CMK (cell line): ENCODE results near the gene CNGA2.
"Not testable (repeated sequence)": the region's sequence is repeated elsewhere in the genome, so short reads cannot be mapped to it uniquely, and the experiment has no call there.

ENCODE experiments used
- DNase-seq: peaks from one replicate; pipeline ENCODE4 v3.0.0-alpha.2; 2010; ENCODE audit warnings: low read depth

The CNGA2 gene

DNA sequence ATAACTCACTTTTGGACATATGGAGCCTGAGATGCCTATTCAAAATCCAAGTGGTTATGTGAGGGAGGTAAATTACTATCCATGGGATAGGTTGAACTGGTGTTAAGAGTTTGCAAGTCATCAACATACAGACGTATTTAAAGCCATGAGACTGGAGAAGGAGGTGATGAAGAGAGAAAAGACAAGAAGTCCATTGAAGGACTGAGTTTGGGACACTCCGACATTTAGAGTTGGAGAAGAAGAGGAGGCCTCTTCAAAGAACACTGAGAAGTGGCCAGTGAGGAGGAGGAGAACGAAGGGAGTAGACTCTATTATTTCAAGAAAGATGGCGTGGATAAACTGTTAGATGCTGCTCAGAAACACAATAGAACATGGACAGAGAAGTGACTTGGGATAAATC, at the start of gene CNGA2:
TSS of gene CNGA2 (plus strand) at position 301 of the 400 bp plus-strand sequence. CDS start 3,738 bp downstream, outside the sequence.
- no peak for DNase-seq

DNA sequence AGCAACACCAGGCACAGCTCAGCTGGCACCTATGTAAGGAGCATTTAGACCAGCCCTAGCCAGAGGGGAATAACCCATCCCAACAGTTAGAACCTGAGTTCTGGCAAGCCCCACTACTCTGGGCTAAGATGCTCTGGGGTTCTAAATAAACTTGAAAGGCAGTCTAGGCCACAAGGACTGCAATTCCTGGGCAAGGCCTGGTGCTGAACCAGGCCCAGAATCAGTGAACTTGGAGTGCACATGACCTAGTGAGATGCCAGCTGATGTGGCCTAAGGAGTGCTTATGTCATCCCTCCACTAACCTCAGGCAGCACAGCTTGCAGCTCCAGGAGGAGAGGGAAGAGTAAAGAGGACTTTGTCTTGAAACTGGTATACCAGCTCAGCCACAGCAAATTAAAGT, 46.9 kb upstream of the CNGA2 start:
- DNase-seq = no peak

DNA sequence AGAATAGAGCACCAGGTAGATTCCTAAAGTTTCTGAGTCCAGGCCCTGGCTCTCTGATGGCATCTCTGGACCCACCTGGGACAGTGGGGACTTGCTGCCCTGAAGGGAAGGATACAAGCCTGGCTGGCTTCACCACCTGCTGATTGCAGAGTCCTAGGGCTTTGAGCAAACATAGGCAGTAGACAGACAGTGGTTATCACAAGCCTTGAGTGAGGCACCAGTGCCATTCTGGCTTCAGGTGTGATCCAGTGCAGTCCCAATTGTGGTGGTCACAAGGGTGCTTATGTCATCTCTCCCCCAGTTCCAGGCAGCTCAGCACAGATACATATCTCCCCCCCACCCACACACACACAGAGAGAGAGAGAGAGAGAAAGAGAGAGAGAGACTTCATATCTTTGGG, 45.9 kb upstream of the CNGA2 start:
- DNase-seq = no peak

DNA sequence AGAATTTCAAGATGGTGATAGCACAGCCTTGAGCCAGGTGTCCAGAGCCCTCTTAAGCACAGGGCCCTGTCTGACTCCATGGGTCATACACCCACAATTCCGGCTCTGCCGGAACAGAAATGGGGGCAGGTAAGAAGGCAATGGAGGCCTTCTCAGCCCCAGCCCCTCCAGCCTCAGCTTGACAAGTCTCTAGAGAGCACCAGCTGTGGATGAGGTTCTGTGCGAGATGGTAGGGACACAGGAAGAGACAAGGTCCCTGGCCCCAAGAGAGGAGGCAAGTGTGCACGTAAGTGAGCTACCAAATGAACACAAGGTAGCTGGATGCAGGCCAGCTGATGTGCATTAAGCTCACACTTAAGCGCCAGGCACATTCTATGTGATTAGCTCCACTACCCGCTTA, 41.7 kb upstream of the CNGA2 start:
- no peak for DNase-seq

DNA sequence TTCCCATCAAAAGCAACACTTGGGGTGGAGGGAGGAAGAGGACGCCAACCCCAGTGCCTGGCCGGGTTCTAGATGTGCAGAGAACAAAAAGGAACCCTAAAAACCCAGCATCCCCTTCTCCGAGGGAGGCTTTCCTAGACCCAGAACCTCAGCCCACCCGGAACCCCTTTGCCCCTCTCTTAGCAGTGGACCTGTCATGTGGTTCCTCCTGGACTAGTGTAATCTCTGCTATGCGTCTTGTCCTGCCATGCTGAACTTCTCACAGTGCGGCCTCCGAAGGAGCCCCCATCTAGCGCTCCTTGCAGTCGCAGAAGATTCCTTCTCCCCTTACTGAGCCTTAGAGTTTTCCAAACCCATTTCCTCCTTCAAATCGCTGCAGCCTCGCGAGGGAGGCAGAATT, 40.4 kb upstream of the CNGA2 start:
- no peak for DNase-seq

GRCh38 chrX:151694661-151695582, 39.6 kb upstream of the CNGA2 start, which contains the start of gene PRRG3:
Gene PRRG3, plus strand, starts transcription at chrX:151695458. Its CDS starts 3,357 bp downstream, at chrX:151698815.
- no peak for DNase-seq

DNA sequence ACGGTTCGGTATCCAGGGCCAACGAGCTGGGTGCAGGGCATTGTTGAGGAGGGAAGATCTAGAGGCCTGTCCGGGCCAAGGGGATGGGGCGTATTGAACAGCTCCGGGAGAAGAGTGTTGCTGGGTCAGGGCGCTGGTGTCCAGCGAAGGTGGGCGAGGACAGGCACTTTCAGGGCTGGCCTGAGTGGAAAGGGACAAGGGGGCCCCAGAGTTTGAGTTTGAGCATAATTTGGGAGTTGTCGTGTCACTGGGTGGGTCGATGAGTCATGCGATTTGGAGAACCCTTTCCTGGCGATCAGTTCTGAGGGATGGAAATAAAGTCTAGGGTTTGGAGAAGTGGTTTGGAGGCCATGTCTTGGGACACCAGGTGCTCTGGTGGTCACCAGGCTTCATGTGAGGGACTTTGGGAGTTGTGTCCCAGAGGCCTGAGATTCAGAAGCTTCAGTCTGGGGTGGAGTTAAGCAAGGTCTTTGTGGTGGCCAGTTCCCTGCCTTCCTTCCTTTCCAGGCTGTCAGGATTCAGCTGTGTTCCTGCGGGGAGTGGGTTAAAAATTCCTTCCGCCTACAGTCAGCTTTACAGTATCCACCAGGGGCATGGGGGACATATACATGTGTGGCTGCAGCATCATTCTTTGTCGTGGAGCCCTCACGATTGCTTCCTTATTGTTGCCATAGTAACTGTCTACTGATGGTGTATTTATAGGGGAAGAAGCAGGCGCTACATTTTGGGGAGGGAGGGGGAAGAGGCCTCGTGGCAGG, 38.8 kb upstream of the CNGA2 start:
- DNase-seq = no peak

GRCh38 chrX:151697082-151697481, 37.5 kb upstream of the CNGA2 start:
- DNase-seq = not testable (repeated sequence)

- DNase-seq = no peak
These were observed 37.0 kb upstream of the CNGA2 start for GRCh38 chrX:151697522-151697921.

DNA sequence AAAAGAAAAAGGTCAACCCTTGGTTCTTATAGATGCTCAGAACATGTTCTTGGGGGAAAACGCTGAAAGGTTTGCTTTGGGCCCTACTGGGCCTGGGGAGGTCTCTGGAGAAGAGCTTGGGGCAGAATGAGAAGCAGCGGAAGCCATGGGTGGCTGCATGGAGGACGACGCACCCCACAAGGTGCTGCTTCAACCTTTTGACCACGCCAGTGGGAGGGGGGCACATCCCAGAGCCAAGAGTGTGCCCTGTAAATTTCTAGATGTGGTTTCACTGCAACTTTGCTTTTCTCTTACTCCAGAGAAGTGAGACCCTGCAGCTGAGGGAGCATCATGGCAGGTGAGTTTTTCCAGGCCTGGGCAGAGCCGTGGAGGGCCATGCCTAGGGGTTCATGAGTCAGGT, 36.1 kb upstream of the CNGA2 start:
- DNase-seq = no peak

GRCh38 chrX:151699746-151700145, 34.8 kb upstream of the CNGA2 start:
- no peak for DNase-seq

DNA sequence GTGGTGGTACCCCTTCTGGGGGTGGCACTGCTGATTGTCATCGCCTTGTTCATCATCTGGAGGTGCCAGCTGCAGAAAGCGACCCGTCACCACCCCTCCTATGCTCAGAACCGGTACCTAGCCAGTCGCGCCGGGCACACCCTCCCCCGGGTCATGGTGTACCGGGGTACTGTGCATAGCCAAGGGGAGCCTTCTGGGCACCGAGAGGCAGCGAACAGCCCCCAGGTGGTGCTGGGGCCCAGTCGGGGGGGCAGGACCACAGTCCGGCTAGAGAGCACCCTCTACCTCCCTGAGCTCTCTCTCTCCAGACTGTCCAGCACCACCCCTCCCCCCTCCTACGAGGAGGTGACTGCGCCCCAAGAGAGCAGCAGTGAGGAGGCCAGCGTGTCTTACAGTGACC, 34.0 kb upstream of the CNGA2 start:
- DNase-seq = no peak

DNA sequence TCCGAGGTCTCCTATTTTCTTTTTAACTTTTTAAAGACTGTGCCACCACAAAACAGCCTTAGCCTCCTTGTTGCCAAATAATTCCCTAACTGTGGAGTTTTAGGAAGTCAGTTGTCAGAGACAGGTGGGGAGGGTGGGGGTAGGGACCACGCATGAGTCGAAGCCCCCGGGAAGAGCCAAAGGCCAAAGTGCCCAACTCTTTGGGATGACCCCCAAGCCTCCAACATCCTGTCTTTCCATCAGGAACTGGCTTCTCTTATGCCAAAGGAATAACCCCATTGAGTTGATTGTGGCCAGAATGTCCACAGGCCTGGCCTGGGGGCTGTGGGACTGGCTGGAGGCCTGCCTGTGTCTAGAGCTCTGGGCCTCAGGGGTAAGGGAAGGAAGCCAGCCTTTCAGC, 33.5 kb upstream of the CNGA2 start:
- DNase-seq = no peak

GRCh38 chrX:151701531-151701930, 33.0 kb upstream of the CNGA2 start:
- DNase-seq = no peak

GRCh38 chrX:151702026-151702714, 32.4 kb upstream of the CNGA2 start:
- DNase-seq = no peak

GRCh38 chrX:151702741-151703340, 31.7 kb upstream of the CNGA2 start:
- no peak for DNase-seq

DNA sequence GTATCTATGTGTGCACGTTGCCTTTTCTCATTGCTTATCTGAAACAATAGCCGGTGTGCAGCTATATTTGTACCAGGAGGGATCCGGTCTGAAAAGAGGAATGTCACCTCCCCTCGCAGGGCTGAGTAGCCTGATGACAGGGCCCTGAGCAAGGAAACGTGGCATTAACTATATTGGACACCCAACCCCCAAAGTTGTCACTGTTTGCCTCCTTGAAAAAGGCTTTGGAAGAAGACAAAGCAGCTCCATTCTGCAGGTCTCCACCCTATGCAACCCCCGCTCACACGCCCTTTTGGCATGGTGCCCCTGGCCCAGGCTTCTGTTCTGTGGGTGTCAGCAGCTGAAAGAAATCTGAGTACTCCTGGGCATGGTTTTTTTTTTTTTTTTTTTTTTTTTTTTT, 31.1 kb upstream of the CNGA2 start:
- no peak for DNase-seq

DNA sequence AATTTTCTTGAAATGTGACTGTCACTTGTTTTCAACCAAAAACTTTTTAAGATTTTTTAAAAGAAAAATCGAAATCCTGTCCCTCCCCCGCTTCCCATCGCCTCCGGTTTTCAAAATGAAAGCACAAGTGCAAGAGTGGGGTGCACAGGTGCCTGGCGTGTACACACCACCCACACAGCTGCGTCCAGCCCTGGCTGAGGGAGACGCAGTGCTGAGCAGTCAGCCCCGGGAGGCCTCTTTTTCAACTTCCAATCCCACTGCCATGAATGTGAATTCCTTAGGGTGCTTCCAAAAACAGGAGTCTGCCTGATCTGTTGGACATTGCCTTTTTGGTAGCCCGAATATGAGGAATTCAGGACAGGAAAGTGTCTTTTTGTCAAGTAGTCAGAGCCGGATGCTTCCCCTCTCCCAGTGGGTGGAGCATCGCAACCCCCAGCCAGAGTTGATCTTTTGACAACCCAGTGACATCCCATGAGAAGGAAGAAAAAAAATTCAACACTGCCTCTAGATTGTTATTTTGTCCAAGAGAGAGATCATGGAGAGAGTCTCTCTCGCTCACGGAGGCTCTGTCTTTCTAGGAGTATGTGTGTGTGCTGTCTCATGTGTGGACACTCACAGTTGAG, 30.4 kb upstream of the CNGA2 start:
- DNase-seq = no peak

GRCh38 chrX:151708821-151709220, 25.7 kb upstream of the CNGA2 start:
- no peak for DNase-seq

DNA sequence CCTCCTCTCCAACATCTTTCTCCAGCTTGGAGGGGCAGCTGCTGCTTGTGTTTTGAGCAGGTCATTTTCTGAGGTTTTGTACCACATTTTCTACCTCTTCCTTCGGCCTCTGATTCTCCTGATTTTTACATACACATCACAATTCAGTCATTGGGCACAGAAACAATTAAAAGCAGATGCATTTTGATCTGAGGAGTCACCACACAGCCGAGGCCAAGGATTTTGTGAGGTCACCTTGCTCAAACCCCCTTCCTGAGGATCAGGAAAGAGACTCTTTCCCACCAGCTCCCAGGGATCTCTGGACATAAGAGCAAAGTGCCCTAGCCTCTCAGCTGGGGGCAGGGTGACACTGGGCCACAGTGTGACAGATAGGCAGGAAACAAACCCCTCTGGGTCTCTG, 24.1 kb upstream of the CNGA2 start:
- DNase-seq = no peak

DNA sequence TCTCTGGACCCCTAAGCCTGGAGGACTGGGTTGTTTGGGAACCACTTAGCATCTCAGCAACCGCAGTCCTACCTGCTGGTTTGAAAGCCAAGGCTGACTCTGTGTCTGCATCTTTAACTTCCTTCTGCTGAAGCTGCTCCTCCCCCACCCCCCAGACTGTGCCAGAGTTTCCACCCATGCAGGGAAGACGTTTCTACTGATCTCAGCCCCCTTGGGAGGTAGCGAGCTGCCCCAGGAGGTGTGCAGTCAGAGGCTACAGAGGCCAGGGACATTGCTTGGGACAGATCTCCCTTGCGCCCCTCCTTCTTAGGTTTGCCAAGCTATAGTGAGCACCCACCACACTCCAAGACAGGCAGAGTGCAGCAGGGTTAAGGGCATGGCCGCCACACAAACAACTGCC, 23.4 kb upstream of the CNGA2 start:
- DNase-seq = no peak

GRCh38 chrX:151711787-151712186, 22.8 kb upstream of the CNGA2 start:
- DNase-seq = no peak
